HG03571 (cell line): ENCODE measurements around the gene TRABD2B.
"Not testable (repeated sequence)": the region's sequence is repeated elsewhere in the genome, so short reads cannot be mapped to it uniquely, and the experiment has no call there.

ENCODE experiments used
- ATAC-seq: cut with Tn5 transposase; IDR thresholded peaks from one replicate; pipeline ENCODE4 v1.9.1; 2021; ENCODE audit not compliant: unreplicated experiment

The TRABD2B gene

GRCh38 chr1:47970882-47971281 is 26.3 kb downstream of the TRABD2B start:
- ATAC-seq = no peak

GRCh38 chr1:47969478-47969877 is 27.7 kb downstream of the TRABD2B start:
- ATAC-seq = no peak

- ATAC-seq = no peak
Observed at GRCh38 chr1:47968556-47968888, 28.7 kb downstream of the TRABD2B start.

GRCh38 chr1:47967864-47968555 is 29.2 kb downstream of the TRABD2B start:
- no peak for ATAC-seq

GRCh38 chr1:47965816-47966215 is 31.4 kb downstream of the TRABD2B start:
- no peak for ATAC-seq

- ATAC-seq = no peak
Observed at GRCh38 chr1:47964636-47965035, 32.5 kb downstream of the TRABD2B start.

- no peak for ATAC-seq
Observed at GRCh38 chr1:47963568-47964358, 33.4 kb downstream of the TRABD2B start.

- ATAC-seq = no peak
Observed at GRCh38 chr1:47962750-47963492, 34.3 kb downstream of the TRABD2B start.

- not testable (repeated sequence) for ATAC-seq
Observed at GRCh38 chr1:47961835-47962234, 35.4 kb downstream of the TRABD2B start.

- ATAC-seq = not testable (repeated sequence)
Observed at GRCh38 chr1:47956491-47956890, 40.7 kb downstream of the TRABD2B start.

- ATAC-seq = no peak
Observed at GRCh38 chr1:47953661-47954060, 43.5 kb downstream of the TRABD2B start.

GRCh38 chr1:47951545-47952235 is 45.5 kb downstream of the TRABD2B start:
- ATAC-seq = no peak

- ATAC-seq = no peak
Observed at GRCh38 chr1:47951026-47951425, 46.2 kb downstream of the TRABD2B start.

- ATAC-seq = no peak
Observed at GRCh38 chr1:47950471-47950870, 46.7 kb downstream of the TRABD2B start.

- no peak for ATAC-seq
Observed at GRCh38 chr1:47948126-47948525, 49.1 kb downstream of the TRABD2B start.

GRCh38 chr1:47947531-47947930 is 49.7 kb downstream of the TRABD2B start:
- no peak for ATAC-seq

- ATAC-seq = no peak
Observed at GRCh38 chr1:47944561-47944960, 52.6 kb downstream of the TRABD2B start.

- ATAC-seq = no peak
Observed at GRCh38 chr1:47942240-47942629, 55.0 kb downstream of the TRABD2B start.

GRCh38 chr1:47941609-47942239 is 55.5 kb downstream of the TRABD2B start:
- ATAC-seq = no peak

- no peak for ATAC-seq
Observed at GRCh38 chr1:47940779-47941178, 56.4 kb downstream of the TRABD2B start.

- ATAC-seq = no peak
Observed at GRCh38 chr1:47940326-47940725, 56.9 kb downstream of the TRABD2B start.
